ENCODE results near the gene PPP1R15A.
"Not testable (repeated sequence)": the region's sequence is repeated elsewhere in the genome, so short reads cannot be mapped to it uniquely, and the experiment has no call there.

Gene PPP1R15A

GRCh38 chr19:48872182-48872883 lies at the start of gene PPP1R15A:
Gene PPP1R15A (plus strand): TSS chr19:48872421. CDS start chr19:48873234, 813 bp downstream.
- peak; percentile 94 for DNase-seq (ENCODE audit: low read depth)

GRCh38 chr19:48822514-48822913 lies 49.7 kb upstream of the PPP1R15A start:
- DNase-seq (ENCODE audit: low read depth), result no peak

GRCh38 chr19:48826606-48827020 lies 45.6 kb upstream of the PPP1R15A start:
- no peak for DNase-seq (ENCODE audit: low read depth)

- DNase-seq (ENCODE audit: low read depth), result no peak
These were observed 42.1 kb upstream of the PPP1R15A start for GRCh38 chr19:48830088-48830487.

- DNase-seq (ENCODE audit: low read depth), result no peak
These were observed 41.3 kb upstream of the PPP1R15A start for GRCh38 chr19:48830965-48831364.

GRCh38 chr19:48833049-48833448 lies 39.2 kb upstream of the PPP1R15A start:
- no peak for DNase-seq (ENCODE audit: low read depth)

- DNase-seq (ENCODE audit: low read depth), result no peak
These were observed 38.2 kb upstream of the PPP1R15A start for GRCh38 chr19:48833977-48834376.

GRCh38 chr19:48835734-48836088 lies 36.5 kb upstream of the PPP1R15A start:
- peak; percentile 69 for DNase-seq (ENCODE audit: low read depth)

GRCh38 chr19:48836089-48837017 lies 35.9 kb upstream of the PPP1R15A start, which contains the start of gene HSD17B14:
Gene HSD17B14 (minus strand): TSS chr19:48836491. CDS start chr19:48836411, 80 bp downstream.
- DNase-seq (ENCODE audit: low read depth), result peak; percentile 54

GRCh38 chr19:48837051-48837524 lies 35.1 kb upstream of the PPP1R15A start:
- DNase-seq (ENCODE audit: low read depth), result peak; percentile 76

GRCh38 chr19:48837687-48838086 lies 34.5 kb upstream of the PPP1R15A start:
- no peak for DNase-seq (ENCODE audit: low read depth)

- DNase-seq (ENCODE audit: low read depth), result no peak
These were observed 31.2 kb upstream of the PPP1R15A start for GRCh38 chr19:48841047-48841446.

GRCh38 chr19:48841571-48841970 lies 30.6 kb upstream of the PPP1R15A start:
- no peak for DNase-seq (ENCODE audit: low read depth)

GRCh38 chr19:48842789-48843162 lies 29.4 kb upstream of the PPP1R15A start:
- DNase-seq (ENCODE audit: low read depth), result peak; percentile 36

- DNase-seq (ENCODE audit: low read depth), result peak; percentile 36
These were observed 27.7 kb upstream of the PPP1R15A start for GRCh38 chr19:48844472-48844871.

GRCh38 chr19:48845384-48845783 lies 26.8 kb upstream of the PPP1R15A start:
- DNase-seq (ENCODE audit: low read depth), result no peak

- DNase-seq (ENCODE audit: low read depth), result not testable (repeated sequence)
These were observed 25.6 kb upstream of the PPP1R15A start for GRCh38 chr19:48846659-48847058.

- DNase-seq (ENCODE audit: low read depth), result no peak
These were observed 19.9 kb upstream of the PPP1R15A start for GRCh38 chr19:48852292-48852691.

GRCh38 chr19:48853483-48853882 lies 18.7 kb upstream of the PPP1R15A start:
- no peak for DNase-seq (ENCODE audit: low read depth)

GRCh38 chr19:48854103-48854502 lies 18.1 kb upstream of the PPP1R15A start:
- DNase-seq (ENCODE audit: low read depth), result no peak

GRCh38 chr19:48856921-48857320 lies 15.3 kb upstream of the PPP1R15A start:
- no peak for DNase-seq (ENCODE audit: low read depth)

- no peak for DNase-seq (ENCODE audit: low read depth)
These were observed 13.1 kb upstream of the PPP1R15A start for GRCh38 chr19:48858984-48859710.

Data from HS-5 (cell line).